G401 (cell line): ENCODE data around the gene CLSTN2. TPM values are rescaled to one million over a fixed set of nuclear protein-coding genes. Genes with fewer than 3 reads are reported as not detected.

ENCODE experiments used
- DNase-seq: peaks from one replicate; pipeline ENCODE4 v3.0.0-alpha.2; 2015; ENCODE audit warnings: low spot score
- in situ Hi-C: cut with HindIII; loops from 2 replicates; pipeline ENCODE4 v1.10.0; 2016; ENCODE audit warnings: low sequenced_read_pairs, mixed read lengths
- total RNA-seq: library from RNA; depleted of rRNA; stranded (reverse); fragments of >200 nt; shearing (Covaris generic); gene quantifications from 2 replicates; pipeline ENCODE4 v1.2.3, GENCODE V29; 2014

CLSTN2 gene
- total RNA-seq, 1 experiment from 2014 or later: 5.2 TPM

GRCh38 chr3:140163159-140163763, 228.3 kb downstream of the CLSTN2 start:
- in situ Hi-C loops: no loop called here
- no peak for DNase-seq

GRCh38 chr3:140164156-140164555, 229.2 kb downstream of the CLSTN2 start:
- no peak for DNase-seq
- in situ Hi-C loops: no loop called here

- in situ Hi-C loops: no loop called here
- no peak for DNase-seq
Measured at GRCh38 chr3:140164922-140165590, 230.1 kb downstream of the CLSTN2 start.

- in situ Hi-C loops: no loop called here
- DNase-seq: no peak
Measured at GRCh38 chr3:140165781-140166180, 230.8 kb downstream of the CLSTN2 start.

- DNase-seq: no peak
- in situ Hi-C loops: no loop called here
Measured at GRCh38 chr3:140166861-140167599, 232.0 kb downstream of the CLSTN2 start.

GRCh38 chr3:140167600-140168281, 232.8 kb downstream of the CLSTN2 start:
- in situ Hi-C loops: no loop called here
- DNase-seq: no peak

- no peak for DNase-seq
- in situ Hi-C loops: no loop called here
Measured at GRCh38 chr3:140170612-140171011, 235.6 kb downstream of the CLSTN2 start.

- no peak for DNase-seq
- in situ Hi-C loops: no loop called here
Measured at GRCh38 chr3:140176526-140176925, 241.5 kb downstream of the CLSTN2 start.

- in situ Hi-C loops: no loop called here
- no peak for DNase-seq
Measured at GRCh38 chr3:140177943-140178342, 243.0 kb downstream of the CLSTN2 start.

GRCh38 chr3:140178482-140178881, 243.5 kb downstream of the CLSTN2 start:
- in situ Hi-C loops: no loop called here
- DNase-seq: no peak

- in situ Hi-C loops: no loop called here
- DNase-seq: no peak
Measured at GRCh38 chr3:140180603-140181002, 245.6 kb downstream of the CLSTN2 start.

GRCh38 chr3:140185375-140185774, 250.4 kb downstream of the CLSTN2 start:
- in situ Hi-C loops: no loop called here
- DNase-seq: no peak

GRCh38 chr3:140186421-140186920, 251.5 kb downstream of the CLSTN2 start:
- DNase-seq: peak; percentile 73
- in situ Hi-C loops: no loop called here

- no peak for DNase-seq
- in situ Hi-C loops: no loop called here
Measured at GRCh38 chr3:140187028-140187427, 252.0 kb downstream of the CLSTN2 start.

GRCh38 chr3:140187656-140188221, 252.8 kb downstream of the CLSTN2 start:
- in situ Hi-C loops: no loop called here
- no peak for DNase-seq

GRCh38 chr3:140188285-140188684, 253.3 kb downstream of the CLSTN2 start:
- in situ Hi-C loops: no loop called here
- no peak for DNase-seq

GRCh38 chr3:140189267-140189666, 254.3 kb downstream of the CLSTN2 start:
- in situ Hi-C loops: no loop called here
- DNase-seq: no peak

- no peak for DNase-seq
- in situ Hi-C loops: no loop called here
Measured at GRCh38 chr3:140189976-140190375, 255.0 kb downstream of the CLSTN2 start.

GRCh38 chr3:140196970-140197369, 262.0 kb downstream of the CLSTN2 start:
- in situ Hi-C loops: no loop called here
- DNase-seq: no peak
